ENCODE measurements around the gene IER2.

GRCh38 chr19:13152356-13152973 lies 2.3 kb downstream of the IER2 start:
- TF ChIP-seq POLR2A (IDR thresholded peaks at IDR 0.05; ENCODE audit: low read length), result no peak
- TF ChIP-seq GATA1 (IDR thresholded peaks at IDR 0.05; ENCODE audit: low read depth, low read length), result no peak
